H9 (cell line): ENCODE data around the gene TBC1D8. TPM values are rescaled to one million over a fixed set of nuclear protein-coding genes. Genes with fewer than 3 reads are reported as not detected.

Experiments
- DNase-seq: peaks from one replicate; pipeline ENCODE4 v3.0.0-alpha.2; 2017
- H2AFZ ChIP-seq: one replicate; pipeline ENCODE4 v1.6.1; 2013; ENCODE audit warnings: mild to moderate bottlenecking, low read length, control low read depth, moderate library complexity
- H2AK5ac ChIP-seq: 2 replicates; pipeline ENCODE4 v1.6.1; 2013; ENCODE audit warnings: low read length, control low read depth, mixed read lengths; ENCODE audit not compliant: insufficient read length
- H2BK120ac ChIP-seq: one replicate; pipeline ENCODE4 v1.6.1; 2013; ENCODE audit warnings: low read depth, mild to moderate bottlenecking, low read length, control low read depth, inconsistent platforms; ENCODE audit not compliant: poor library complexity, severe bottlenecking
- H2BK12ac ChIP-seq: 2 replicates; pipeline ENCODE4 v1.6.1; 2013; ENCODE audit warnings: low read length, control low read depth, mixed read lengths, low read depth; ENCODE audit not compliant: insufficient read length
- H2BK15ac ChIP-seq: 2 replicates; pipeline ENCODE4 v1.6.1; 2013; ENCODE audit warnings: low read depth, low read length, control low read depth
- H2BK20ac ChIP-seq: one replicate; pipeline ENCODE4 v1.6.1; 2013; ENCODE audit warnings: low read depth, mild to moderate bottlenecking, low read length, control low read depth, inconsistent platforms; ENCODE audit not compliant: poor library complexity, severe bottlenecking
- H2BK5ac ChIP-seq: 2 replicates; pipeline ENCODE4 v1.6.1; 2013; ENCODE audit warnings: low read length, control low read depth, mixed read lengths; ENCODE audit not compliant: insufficient read length
- H3K14ac ChIP-seq: 2 replicates; pipeline ENCODE4 v1.6.1; 2013; ENCODE audit warnings: low read length, control low read depth; ENCODE audit not compliant: insufficient read depth
- H3K18ac ChIP-seq: 2 replicates; pipeline ENCODE4 v1.6.1; 2013; ENCODE audit warnings: low read depth, mild to moderate bottlenecking, mixed read lengths, low read length, control low read depth; ENCODE audit not compliant: insufficient read length
- H3K23ac ChIP-seq: 2 replicates; pipeline ENCODE4 v1.6.1; 2013; ENCODE audit warnings: low read length, control low read depth, mixed read lengths, low read depth; ENCODE audit not compliant: insufficient read length
- H3K23me2 ChIP-seq: 2 replicates; pipeline ENCODE4 v1.6.1; 2013; ENCODE audit warnings: low read depth, mild to moderate bottlenecking, mixed read lengths, low read length, control low read depth; ENCODE audit not compliant: insufficient read length, poor library complexity, severe bottlenecking
- H3K27ac ChIP-seq: 2 replicates; pipeline ENCODE4 v1.5.1; 2013; ENCODE audit warnings: low read length, control low read depth, mixed read lengths, low read depth; ENCODE audit not compliant: insufficient read length
- H3K27me3 ChIP-seq: 2 replicates; pipeline ENCODE4 v1.6.1; 2013; ENCODE audit warnings: low read length, control low read depth, inconsistent platforms; ENCODE audit not compliant: insufficient read depth
- H3K4ac ChIP-seq: 2 replicates; pipeline ENCODE4 v1.6.1; 2013; ENCODE audit warnings: low read depth, mild to moderate bottlenecking, control low read depth, inconsistent platforms, low read length, moderate library complexity
- H3K4me1 ChIP-seq: 2 replicates; pipeline ENCODE4 v1.6.1; 2013; ENCODE audit warnings: low read length, control low read depth, inconsistent platforms; ENCODE audit not compliant: insufficient read depth
- H3K4me2 ChIP-seq: 2 replicates; pipeline ENCODE4 v1.6.1; 2013; ENCODE audit warnings: low read length, control low read depth, mixed read lengths; ENCODE audit not compliant: insufficient read length, insufficient read depth
- H3K56ac ChIP-seq: 2 replicates; pipeline ENCODE4 v1.6.1; 2013; ENCODE audit warnings: low read depth, mild to moderate bottlenecking, mixed read lengths, low read length, control low read depth; ENCODE audit not compliant: insufficient read length
- H3K79me1 ChIP-seq: 2 replicates; pipeline ENCODE4 v1.6.1; 2013; ENCODE audit warnings: low read depth, mild to moderate bottlenecking, moderate library complexity, low read length, control low read depth, inconsistent platforms; ENCODE audit not compliant: insufficient read depth, poor library complexity, severe bottlenecking
- H3K79me2 ChIP-seq: 2 replicates; pipeline ENCODE4 v1.6.1; 2013; ENCODE audit warnings: low read length, control low read depth, inconsistent platforms; ENCODE audit not compliant: insufficient read depth
- H3K9ac ChIP-seq: 2 replicates; pipeline ENCODE4 v1.6.1; 2013; ENCODE audit warnings: low read length, control low read depth, mixed read lengths; ENCODE audit not compliant: insufficient read length; ENCODE audit errors: extremely low read depth
- H3K9me3 ChIP-seq: one replicate; pipeline ENCODE4 v1.6.1; 2013; ENCODE audit warnings: low read depth, low read length, inconsistent platforms; ENCODE audit not compliant: control insufficient read depth
- H3T11ph ChIP-seq: one replicate; pipeline ENCODE4 v1.6.1; 2013; ENCODE audit warnings: mild to moderate bottlenecking, low read length, control low read depth, inconsistent platforms
- H4K20me1 ChIP-seq: one replicate; pipeline ENCODE4 v1.6.1; 2013; ENCODE audit not compliant: control insufficient read depth, insufficient read length, insufficient read depth
- H4K5ac ChIP-seq: 2 replicates; pipeline ENCODE4 v1.6.1; 2013; ENCODE audit warnings: low read depth, mild to moderate bottlenecking, mixed read lengths, low read length, control low read depth; ENCODE audit not compliant: insufficient read length
- H4K8ac ChIP-seq: replicated peaks from 2 replicates; pipeline ENCODE4 v1.6.1; 2013; ENCODE audit warnings: low read length, control low read depth, mixed read lengths, low read depth; ENCODE audit not compliant: insufficient read length
- H4K91ac ChIP-seq: 2 replicates; pipeline ENCODE4 v1.6.1; 2013; ENCODE audit warnings: low read depth, mild to moderate bottlenecking, moderate library complexity, mixed read lengths, low read length, control low read depth; ENCODE audit not compliant: insufficient read length
- H3K27ac Mint-ChIP-seq, 3 experiments: 2 replicates in 2 of 3; 3 replicates in 1 of 3; pipeline ENCODE4 v1.8.0; 2020 to 2021; ENCODE audit warnings: mixed read lengths in 3 of 3, mild to moderate bottlenecking in 1 of 3, moderate library complexity in 1 of 3
- H3K27me3 Mint-ChIP-seq: 2 replicates; pipeline ENCODE4 v1.8.0; 2021; ENCODE audit warnings: low read depth, mild to moderate bottlenecking, moderate library complexity, mixed read lengths
- H3K36me3 Mint-ChIP-seq, 3 experiments: 2 replicates in 2 of 3; 3 replicates in 1 of 3; pipeline ENCODE4 v1.8.0; 2020 to 2021; ENCODE audit warnings: low read depth in 3 of 3, mixed read lengths in 3 of 3; ENCODE audit not compliant: insufficient read depth in 1 of 3
- H3K4me1 Mint-ChIP-seq, 2 experiments: 2 replicates each; pipeline ENCODE4 v1.8.0; 2020; ENCODE audit warnings: mixed read lengths in 2 of 2
- H3K4me3 Mint-ChIP-seq, 2 experiments: 2 replicates in 1 of 2; 3 replicates in 1 of 2; pipeline ENCODE4 v1.8.0; 2020 to 2021; ENCODE audit warnings: mild to moderate bottlenecking in 2 of 2, mixed read lengths in 2 of 2, moderate library complexity in 1 of 2
- H3K9me3 Mint-ChIP-seq, 2 experiments: 2 replicates in 1 of 2; 3 replicates in 1 of 2; pipeline ENCODE4 v1.8.0; 2020; ENCODE audit warnings: mild to moderate bottlenecking in 2 of 2, mixed read lengths in 2 of 2, moderate library complexity in 1 of 2
- CTCF ChIP-seq: fragments of 200-600 bp; sonication (generic); conservative IDR thresholded peaks from 3 replicates; pipeline ENCODE4 v1.8.0; 2021; ENCODE audit warnings: antibody characterized with exemption, mild to moderate bottlenecking
- WGBS: extraction: QIAGEN DNeasy Blood & Tissue Kit; methylation state at CpG from one replicate; pipeline ENCODE4 v1.1.7; 2013; ENCODE audit warnings: missing lambda C conversion rate, low lambda C conversion rate, mixed read lengths; ENCODE audit not compliant: insufficient read length; ENCODE audit errors: extremely low coverage; 5-methylcytosine and 5-hydroxymethylcytosine counted together
- total RNA-seq: library from RNA; stranded (reverse); gene quantifications from 2 replicates; pipeline ENCODE4 v1.2.1, GENCODE V29; 2021

The TBC1D8 gene
- total RNA-seq, 1 experiment from 2014 or later = 16.6 TPM

DNA sequence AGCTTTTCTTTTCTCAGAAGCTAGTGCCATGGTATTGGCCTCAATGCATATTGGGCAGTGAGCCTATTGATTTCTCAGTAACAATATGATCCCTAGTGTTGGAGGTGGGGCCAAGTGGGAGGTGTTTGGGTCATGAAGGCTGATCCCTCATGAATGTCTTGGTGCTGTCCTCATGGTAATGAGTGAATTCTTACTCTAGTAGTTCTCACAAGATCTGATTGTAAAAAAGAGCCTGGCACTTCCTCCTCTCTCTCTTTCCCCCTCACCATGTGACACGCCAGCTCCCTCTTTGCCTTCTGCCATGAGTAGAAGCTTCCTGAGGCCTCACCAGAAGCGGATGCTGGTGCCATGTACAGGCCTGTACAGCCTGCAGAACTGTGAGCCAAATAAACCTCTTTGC lies 12.8 kb upstream of the TBC1D8 start:
- no peaks in the 10 kb centered on the region for H3K27me3 ChIP-seq
- no peak for TF ChIP-seq CTCF
- no peak overlapping the region for H3K14ac ChIP-seq
- Mint-ChIP-seq H3K4me1 (peaks cover 20% of the 10 kb centered on the region in 2 experiments), H3K4me3 (no peak overlapping the region), H3K27ac (peak overlapping the region; percentile 55 to 64 (median 58); a peak in 2 of 7 replicates), H3K27me3 (no peaks in the 10 kb centered on the region), H3K9me3 (peaks cover 43 to 49% of the 10 kb centered on the region in 2 experiments), H3K36me3 (peaks cover 21 to 35% (median 28%) of the 10 kb centered on the region in 3 experiments)
- H3K9ac ChIP-seq = no peak overlapping the region
- no peak overlapping the region for H2AFZ ChIP-seq
- H3K18ac ChIP-seq = no peak overlapping the region
- H2BK12ac ChIP-seq = no peak overlapping the region
- no peaks in the 10 kb centered on the region for H3K23me2 ChIP-seq
- no peak overlapping the region for H4K8ac ChIP-seq
- no peaks in the 10 kb centered on the region for H3K79me1 ChIP-seq
- WGBS = no CpG with 5 or more reads among the region's 2 CpGs
- no peak overlapping the region for H2BK15ac ChIP-seq
- no peaks in the 10 kb centered on the region for H4K20me1 ChIP-seq
- no peaks in the 10 kb centered on the region for H3K79me2 ChIP-seq
- peak overlapping the region; percentile 17 for H2BK120ac ChIP-seq
- no peak overlapping the region for H3T11ph ChIP-seq
- no peak overlapping the region for H3K4ac ChIP-seq
- H3K27ac ChIP-seq = no peak overlapping the region
- DNase-seq = no peak
- peaks cover 12% of the 10 kb centered on the region for H3K9me3 ChIP-seq
- no peak overlapping the region for H3K4me2 ChIP-seq
- peak overlapping the region; percentile 94 for H4K91ac ChIP-seq
- no peak overlapping the region for H2BK20ac ChIP-seq
- no peak overlapping the region for H3K23ac ChIP-seq
- H4K5ac ChIP-seq = no peak overlapping the region
- peak overlapping the region; percentile 81 for H2AK5ac ChIP-seq
- H3K4me1 ChIP-seq = no peaks in the 10 kb centered on the region; the same call in 1 of the 2 replicates
- no peak overlapping the region for H3K56ac ChIP-seq
- H2BK5ac ChIP-seq = no peak overlapping the region
